ENCODE measurements around the gene PTPRCAP.

DNA sequence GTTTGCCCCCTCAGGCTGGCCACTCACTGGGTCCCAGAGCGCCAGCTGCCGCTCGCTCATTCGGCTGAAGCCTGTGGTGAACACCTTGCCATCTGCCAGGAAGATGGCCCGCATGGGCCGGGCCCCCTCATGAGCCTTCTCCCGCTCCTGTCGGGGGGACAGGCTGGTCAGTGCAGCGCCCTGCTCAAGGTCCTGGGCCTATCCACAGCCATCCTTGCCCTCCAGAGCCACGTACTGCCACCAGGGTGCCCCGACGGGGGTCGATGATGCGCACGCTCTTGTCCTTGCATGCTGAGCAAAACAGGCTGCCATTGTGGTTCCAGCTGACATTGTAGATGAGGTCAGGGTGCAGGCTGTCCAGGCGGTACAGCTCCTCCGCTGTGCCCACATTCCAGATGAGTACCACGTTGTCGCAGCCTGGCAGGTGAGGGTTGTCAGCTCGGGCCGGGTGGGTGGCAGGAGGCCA, 3.6 kb upstream of the PTPRCAP start:
- TF ChIP-seq, protein P1, sequence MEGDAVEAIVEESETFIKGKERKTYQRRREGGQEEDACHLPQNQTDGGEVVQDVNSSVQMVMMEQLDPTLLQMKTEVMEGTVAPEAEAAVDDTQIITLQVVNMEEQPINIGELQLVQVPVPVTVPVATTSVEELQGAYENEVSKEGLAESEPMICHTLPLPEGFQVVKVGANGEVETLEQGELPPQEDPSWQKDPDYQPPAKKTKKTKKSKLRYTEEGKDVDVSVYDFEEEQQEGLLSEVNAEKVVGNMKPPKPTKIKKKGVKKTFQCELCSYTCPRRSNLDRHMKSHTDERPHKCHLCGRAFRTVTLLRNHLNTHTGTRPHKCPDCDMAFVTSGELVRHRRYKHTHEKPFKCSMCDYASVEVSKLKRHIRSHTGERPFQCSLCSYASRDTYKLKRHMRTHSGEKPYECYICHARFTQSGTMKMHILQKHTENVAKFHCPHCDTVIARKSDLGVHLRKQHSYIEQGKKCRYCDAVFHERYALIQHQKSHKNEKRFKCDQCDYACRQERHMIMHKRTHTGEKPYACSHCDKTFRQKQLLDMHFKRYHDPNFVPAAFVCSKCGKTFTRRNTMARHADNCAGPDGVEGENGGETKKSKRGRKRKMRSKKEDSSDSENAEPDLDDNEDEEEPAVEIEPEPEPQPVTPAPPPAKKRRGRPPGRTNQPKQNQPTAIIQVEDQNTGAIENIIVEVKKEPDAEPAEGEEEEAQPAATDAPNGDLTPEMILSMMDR (IDR thresholded peaks at IDR 0.05; ENCODE audit: low read length): no peak
- no peak for TF ChIP-seq EZH2 (optimal IDR thresholded peaks at IDR 0.05; ENCODE audit: low read depth, low read length)

Data from MM.1S (cell line).